ENCODE results near the gene CPT1B. TPM values are rescaled to one million over a fixed set of nuclear protein-coding genes. Genes with fewer than 3 reads are reported as not detected.

Gene CPT1B
- total RNA-seq, 4 donors from 2014 or later, result 0.51 to 10.4 (median 7.2) TPM; not detected in 1

DNA sequence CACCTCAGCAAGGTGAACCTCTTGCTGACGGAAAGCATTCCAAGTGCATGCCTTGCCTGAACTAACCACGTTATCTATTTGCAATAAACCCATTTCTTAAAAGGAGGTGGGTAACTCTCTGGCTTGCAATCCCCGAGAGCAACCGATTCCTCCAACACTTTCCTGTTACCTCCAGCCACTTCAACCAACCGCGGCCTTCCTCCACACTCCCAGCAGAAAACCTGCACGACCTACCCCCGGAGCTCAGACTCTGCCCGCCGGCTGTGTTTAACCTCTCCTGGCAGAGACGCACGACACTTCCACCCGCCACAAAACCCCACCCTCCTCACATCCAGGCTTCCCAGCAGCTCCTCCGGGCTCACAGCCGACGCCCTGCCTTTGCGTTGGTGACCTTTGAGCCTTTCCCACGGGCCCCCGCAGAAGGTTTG lies 53.5 kb downstream of the CPT1B start:
- Histone ChIP-seq H3K9me3 (no peaks in the 10 kb centered on the region), H3K4me1 (no peaks in the 10 kb centered on the region), H3K4me3 (peak overlapping the region; percentile 72 to 83), H3K27ac (peak overlapping the region; percentile 86 to 88), H3K27me3 (peaks cover 0 to 2% of the 10 kb centered on the region in 2 donors), H3K36me3 (no peaks in the 10 kb centered on the region)
- TF ChIP-seq POLR2A (IDR thresholded peaks at IDR 0.05), result no peak
- TF ChIP-seq, protein P1, sequence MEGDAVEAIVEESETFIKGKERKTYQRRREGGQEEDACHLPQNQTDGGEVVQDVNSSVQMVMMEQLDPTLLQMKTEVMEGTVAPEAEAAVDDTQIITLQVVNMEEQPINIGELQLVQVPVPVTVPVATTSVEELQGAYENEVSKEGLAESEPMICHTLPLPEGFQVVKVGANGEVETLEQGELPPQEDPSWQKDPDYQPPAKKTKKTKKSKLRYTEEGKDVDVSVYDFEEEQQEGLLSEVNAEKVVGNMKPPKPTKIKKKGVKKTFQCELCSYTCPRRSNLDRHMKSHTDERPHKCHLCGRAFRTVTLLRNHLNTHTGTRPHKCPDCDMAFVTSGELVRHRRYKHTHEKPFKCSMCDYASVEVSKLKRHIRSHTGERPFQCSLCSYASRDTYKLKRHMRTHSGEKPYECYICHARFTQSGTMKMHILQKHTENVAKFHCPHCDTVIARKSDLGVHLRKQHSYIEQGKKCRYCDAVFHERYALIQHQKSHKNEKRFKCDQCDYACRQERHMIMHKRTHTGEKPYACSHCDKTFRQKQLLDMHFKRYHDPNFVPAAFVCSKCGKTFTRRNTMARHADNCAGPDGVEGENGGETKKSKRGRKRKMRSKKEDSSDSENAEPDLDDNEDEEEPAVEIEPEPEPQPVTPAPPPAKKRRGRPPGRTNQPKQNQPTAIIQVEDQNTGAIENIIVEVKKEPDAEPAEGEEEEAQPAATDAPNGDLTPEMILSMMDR (IDR thresholded peaks at IDR 0.05), result no peak
- intact Hi-C loops (cut with DNase I; ENCODE audit: low total_unique reads), result no loop called here
- no peak for DNase-seq

DNA sequence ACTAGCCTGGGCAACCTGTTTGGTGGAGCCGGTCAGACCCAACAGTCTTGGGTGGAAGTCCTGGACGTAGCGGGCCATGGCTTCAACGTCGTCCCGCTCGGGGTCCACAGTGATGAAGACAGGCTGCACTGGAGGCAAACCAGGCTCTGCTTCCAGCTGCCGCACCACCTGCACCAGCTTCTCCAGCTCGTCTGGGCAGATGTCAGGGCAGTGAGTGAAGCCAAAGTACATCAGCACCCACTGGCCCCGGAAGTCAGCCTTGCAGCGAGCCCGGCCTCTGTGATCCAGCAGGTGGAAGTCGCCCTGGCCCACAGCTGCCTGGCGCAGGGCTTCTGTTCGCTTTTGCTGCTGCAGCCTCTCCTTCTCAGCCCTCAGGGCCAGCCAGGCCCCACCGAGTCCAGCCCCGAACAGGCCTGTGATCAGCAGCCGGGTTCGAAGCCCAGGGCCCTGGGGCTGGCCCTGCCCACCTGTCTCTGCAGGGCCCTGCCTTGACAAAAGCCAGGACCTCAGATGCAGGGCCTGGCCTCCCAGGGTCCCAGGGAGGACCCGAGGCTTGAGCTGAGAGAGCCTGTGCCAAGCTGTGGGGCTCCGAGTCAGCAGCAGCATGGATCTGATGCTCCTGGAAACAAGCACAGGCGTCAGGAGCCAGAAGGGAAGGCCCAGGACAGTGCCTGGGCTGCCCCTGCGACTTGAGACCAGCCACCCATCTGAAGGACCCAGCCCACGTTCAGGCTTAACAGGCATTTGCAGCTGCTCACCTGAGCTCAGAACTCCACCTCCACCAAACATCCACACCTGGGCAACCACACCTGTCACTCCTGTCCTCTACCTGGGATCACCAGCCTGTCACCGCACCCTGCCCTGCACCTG lies 54.2 kb downstream of the CPT1B start:
- Histone ChIP-seq H3K36me3 (no peaks in the 10 kb centered on the region), H3K27ac (no peak overlapping the region), H3K27me3 (no peaks in the 10 kb centered on the region), H3K4me1 (no peaks in the 10 kb centered on the region), H3K9me3 (no peaks in the 10 kb centered on the region), H3K4me3 (peak overlapping the region in 1 of 2 donors; percentile 72)
- intact Hi-C loops (cut with DNase I; ENCODE audit: low total_unique reads), result no loop called here
- TF ChIP-seq, protein P1 (IDR thresholded peaks at IDR 0.05), result no peak
- TF ChIP-seq POLR2A (IDR thresholded peaks at IDR 0.05), result no peak
- DNase-seq, result no peak

GRCh38 chr22:50523458-50523805 lies 54.8 kb downstream of the CPT1B start:
- Histone ChIP-seq H3K27ac (no peak overlapping the region), H3K36me3 (no peaks in the 10 kb centered on the region), H3K4me1 (no peaks in the 10 kb centered on the region), H3K9me3 (no peaks in the 10 kb centered on the region), H3K4me3 (no peak overlapping the region), H3K27me3 (no peaks in the 10 kb centered on the region)
- intact Hi-C loops (cut with DNase I; ENCODE audit: low total_unique reads), result no loop called here
- TF ChIP-seq, protein P1 (IDR thresholded peaks at IDR 0.05), result no peak
- no peak for TF ChIP-seq POLR2A (IDR thresholded peaks at IDR 0.05)
- no peak for DNase-seq

DNA sequence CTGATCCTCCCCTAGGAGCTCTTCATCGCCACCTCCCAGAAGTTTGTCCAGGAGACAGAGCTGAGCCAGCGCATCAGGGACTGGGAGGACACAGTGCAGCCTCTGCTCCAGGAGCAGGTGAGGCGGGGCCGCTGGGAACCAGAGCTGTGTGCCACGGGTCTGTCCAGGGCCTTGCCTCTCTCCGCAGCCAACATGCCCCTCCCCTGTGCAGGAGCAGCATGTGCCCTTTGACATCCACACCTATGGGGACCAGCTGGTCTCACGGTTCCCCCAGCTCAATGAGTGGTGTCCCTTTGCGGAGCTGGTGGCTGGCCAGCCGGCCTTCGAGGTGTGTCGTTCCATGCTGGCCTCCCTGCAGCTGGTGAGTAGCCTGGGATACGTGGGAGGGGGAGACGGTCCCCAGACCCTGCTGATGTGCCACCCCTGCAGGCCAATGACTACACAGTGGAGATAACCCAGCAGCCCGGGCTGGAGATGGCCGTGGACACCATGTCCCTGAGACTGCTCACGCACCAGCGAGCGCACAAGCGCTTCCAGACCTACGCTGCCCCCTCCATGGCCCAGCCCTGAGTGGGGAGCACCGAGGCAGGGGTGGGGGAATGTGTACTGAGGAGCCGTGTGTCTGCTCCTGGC lies 55.3 kb downstream of the CPT1B start:
- intact Hi-C loops (cut with DNase I; ENCODE audit: low total_unique reads), result no loop called here
- Histone ChIP-seq H3K27me3 (no peaks in the 10 kb centered on the region), H3K36me3 (no peaks in the 10 kb centered on the region), H3K4me3 (no peak overlapping the region), H3K4me1 (no peaks in the 10 kb centered on the region), H3K9me3 (no peaks in the 10 kb centered on the region), H3K27ac (no peak overlapping the region)
- TF ChIP-seq POLR2A (IDR thresholded peaks at IDR 0.05), result no peak
- TF ChIP-seq, protein P1 (IDR thresholded peaks at IDR 0.05), result no peak
- no peak for DNase-seq

GRCh38 chr22:50522208-50522805 lies 55.9 kb downstream of the CPT1B start:
- Histone ChIP-seq H3K27me3 (no peaks in the 10 kb centered on the region), H3K27ac (no peak overlapping the region), H3K4me1 (no peaks in the 10 kb centered on the region), H3K4me3 (no peak overlapping the region), H3K36me3 (no peaks in the 10 kb centered on the region), H3K9me3 (no peaks in the 10 kb centered on the region)
- DNase-seq, result no peak
- intact Hi-C loops (cut with DNase I; ENCODE audit: low total_unique reads), result no loop called here
- TF ChIP-seq, protein P1 (IDR thresholded peaks at IDR 0.05), result no peak
- TF ChIP-seq POLR2A (IDR thresholded peaks at IDR 0.05), result no peak

Data from uterus (tissue), 4 donors.